PC-3 (cell line): ENCODE data around the gene FSIP1. TPM values are rescaled to one million over a fixed set of nuclear protein-coding genes. Genes with fewer than 3 reads are reported as not detected.

Source experiments
- ATAC-seq: fragments of 200-7000 bp; cut with Tn5 transposase; 2 replicates; pipeline ENCODE4 v1.9.1; 2020; ENCODE audit warnings: mild to moderate bottlenecking, moderate library complexity
- BruUV-seq: library from RNA; stranded (reverse); fragments of 400-500 nt; replicated peaks from 2 replicates; lab custom pipeline; 2021; lab: Mats Ljungman, UMichigan
- CTCF ChIA-PET: fragments of 300-600 bp; sonication (Branson Sonifier 250); formaldehyde crosslinking; loops from one replicate; lab custom pipeline; 2022; ENCODE audit warnings: antibody characterized with exemption; lab: Charles Lee
- POLR2A ChIA-PET: fragments of 300-600 bp; sonication (Branson Sonifier 250); formaldehyde crosslinking; loops from one replicate; lab custom pipeline; 2022; ENCODE audit warnings: antibody characterized with exemption; ENCODE audit not compliant: unreplicated experiment; lab: Charles Lee
- DNase-seq: peaks from one replicate; pipeline ENCODE4 v3.0.0-alpha.2; 2015
- H2AFZ ChIP-seq: fragments of 300-600 bp; sonication (generic); 2 replicates; pipeline ENCODE4 v1.6.0; 2016; ENCODE audit warnings: antibody characterized with exemption, low read length
- H3F3A ChIP-seq: fragments of 300-600 bp; sonication (generic); one replicate; pipeline ENCODE4 v1.6.0; 2017; ENCODE audit warnings: antibody characterized with exemption, low read length, control low read depth, mild to moderate bottlenecking; ENCODE audit not compliant: unreplicated experiment
- H3K27ac ChIP-seq: fragments of 300-600 bp; sonication (generic); 2 replicates; pipeline ENCODE4 v1.5.1; 2016; ENCODE audit warnings: mild to moderate bottlenecking, low read length
- H3K27me3 ChIP-seq: fragments of 300-600 bp; sonication (generic); 2 replicates; pipeline ENCODE4 v1.6.1; 2016; ENCODE audit warnings: low read length, mixed read lengths
- H3K36me3 ChIP-seq: fragments of 300-600 bp; sonication (generic); 2 replicates; pipeline ENCODE4 v1.6.1; 2016; ENCODE audit warnings: low read depth, mixed run types, low read length, mixed read lengths
- H3K4me1 ChIP-seq: fragments of 300-600 bp; sonication (generic); 2 replicates; pipeline ENCODE4 v1.5.1; 2016; ENCODE audit warnings: low read length; ENCODE audit not compliant: insufficient read depth
- H3K4me2 ChIP-seq: fragments of 300-600 bp; sonication (generic); 2 replicates; pipeline ENCODE4 v1.6.0; 2016; ENCODE audit warnings: low read length
- H3K4me3 ChIP-seq: fragments of 300-600 bp; sonication (generic); 2 replicates; pipeline ENCODE4 v1.5.1; 2016; ENCODE audit warnings: mild to moderate bottlenecking, low read length, mixed read lengths
- H3K79me2 ChIP-seq: fragments of 300-600 bp; sonication (generic); 2 replicates; pipeline ENCODE4 v1.6.1; 2017; ENCODE audit warnings: low read length, mixed read lengths
- H3K9ac ChIP-seq: fragments of 300-600 bp; sonication (generic); 2 replicates; pipeline ENCODE4 v1.6.0; 2016; ENCODE audit warnings: mild to moderate bottlenecking, low read length
- H3K9me2 ChIP-seq: fragments of 300-600 bp; sonication (generic); replicated peaks from 2 replicates; pipeline ENCODE4 v1.6.1; 2016; ENCODE audit warnings: mixed run types, low read length, mixed read lengths
- H3K9me3 ChIP-seq: fragments of 300-600 bp; sonication (generic); 2 replicates; pipeline ENCODE4 v1.6.1; 2016; ENCODE audit warnings: low read length, mixed read lengths
- H4K20me1 ChIP-seq: fragments of 300-600 bp; sonication (generic); 2 replicates; pipeline ENCODE4 v1.6.1; 2016; ENCODE audit warnings: low read length, mixed read lengths
- CTCF ChIP-seq: fragments of 300-600 bp; sonication (generic); conservative IDR thresholded peaks from 2 replicates; pipeline ENCODE4 v1.5.1; 2017; ENCODE audit warnings: antibody characterized with exemption, low read depth, mild to moderate bottlenecking, low read length
- EZH2 ChIP-seq: fragments of 300-600 bp; sonication (generic); IDR thresholded peaks from one replicate; pipeline ENCODE4 v1.6.1; 2017; ENCODE audit warnings: antibody characterized with exemption, mild to moderate bottlenecking, low read length; ENCODE audit not compliant: unreplicated experiment
- EZH2phosphoT487 ChIP-seq: fragments of 300-600 bp; sonication (generic); IDR thresholded peaks from 2 replicates; pipeline ENCODE4 v1.6.1; 2018; ENCODE audit warnings: mild to moderate bottlenecking, antibody characterized with exemption, low read length, borderline replicate concordance
- intact Hi-C: fragments of 100-400 bp; cut with micrococcal nuclease; formaldehyde crosslinking; loops from 2 replicates; pipeline ENCODE4 v1.9.0; 2023
- total RNA-seq: library from RNA; depleted of rRNA; stranded (reverse); fragments of >200 nt; gene quantifications from 2 replicates; pipeline ENCODE4 v1.2.3, GENCODE V29; 2014

FSIP1 gene
- total RNA-seq, 1 experiment from 2014 or later = 0.07 TPM

- Histone ChIP-seq H4K20me1 (peaks cover 58% of the 10 kb centered on the region), H3K27me3 (no peaks in the 10 kb centered on the region), H3K9ac (no peak overlapping the region), H3K27ac (no peak overlapping the region), H3K36me3 (peaks cover 99% of the 10 kb centered on the region), H3K4me1 (peaks cover 24% of the 10 kb centered on the region), H3K79me2 (peaks cover 47% of the 10 kb centered on the region), H3K4me3 (no peak overlapping the region), H2AFZ (no peak overlapping the region), H3F3A (peaks cover 26% of the 10 kb centered on the region), H3K4me2 (no peak overlapping the region), H3K9me3 (no peaks in the 10 kb centered on the region), H3K9me2 (no peaks in the 10 kb centered on the region)
- BruUV-seq = no TSS peak
- intact Hi-C loops = no loop called here
- CTCF ChIA-PET = no interaction called here
- POLR2A ChIA-PET = no interaction called here
- TF ChIP-seq EZH2 = no peak
- no peak for TF ChIP-seq CTCF
- no peak for TF ChIP-seq EZH2phosphoT487
- ATAC-seq (no peak), DNase-seq (peak; percentile 1)
Observed at GRCh38 chr15:39588531-39589192, 194.0 kb downstream of the FSIP1 start.

- H3K79me2 ChIP-seq = peaks cover 55% of the 10 kb centered on the region
- no peak overlapping the region for H2AFZ ChIP-seq
- DNase-seq (no peak), ATAC-seq (no peak)
- H3K36me3 ChIP-seq = peaks cover 99% of the 10 kb centered on the region
- H3K4me1 ChIP-seq = peaks cover 30% of the 10 kb centered on the region
- POLR2A ChIA-PET = no interaction called here
- TF ChIP-seq EZH2phosphoT487 = no peak
- no peak for TF ChIP-seq CTCF
- no peak for TF ChIP-seq EZH2
- intact Hi-C loops = no loop called here
- no peak overlapping the region for H3K9ac ChIP-seq
- no peaks in the 10 kb centered on the region for H3K27me3 ChIP-seq
- H3K9me2 ChIP-seq = no peaks in the 10 kb centered on the region
- no peak overlapping the region for H3K27ac ChIP-seq
- BruUV-seq = no TSS peak
- H3K9me3 ChIP-seq = no peaks in the 10 kb centered on the region
- no peak overlapping the region for H3K4me3 ChIP-seq
- peaks cover 64% of the 10 kb centered on the region for H4K20me1 ChIP-seq
- H3K4me2 ChIP-seq = 0 out of 2 replicates have a peak overlapping the region, but pooled peaks have one; percentile 13
- H3F3A ChIP-seq = peaks cover 26% of the 10 kb centered on the region
- CTCF ChIA-PET = no interaction called here
Observed at GRCh38 chr15:39587731-39588530, 194.7 kb downstream of the FSIP1 start.
